ENCODE measurements around the gene CFAP77.
A peak's percentile ranks its signal among the peaks of the same experiment; 100 is the strongest.
"Not testable (repeated sequence)": the region's sequence is repeated elsewhere in the genome, so short reads cannot be mapped to it uniquely, and the experiment has no call there.

The CFAP77 gene

GRCh38 chr9:132547052-132547431 lies 137.0 kb downstream of the CFAP77 start:
- DNase-seq (ENCODE audit: low read depth in 2 of 2): no peak

GRCh38 chr9:132547436-132547835 lies 137.4 kb downstream of the CFAP77 start:
- no peak for DNase-seq (ENCODE audit: low read depth in 2 of 2)

- no peak for DNase-seq (ENCODE audit: low read depth in 2 of 2)
These were observed 138.1 kb downstream of the CFAP77 start for GRCh38 chr9:132547976-132548730.

- no peak for DNase-seq (ENCODE audit: low read depth in 2 of 2)
These were observed 139.0 kb downstream of the CFAP77 start for GRCh38 chr9:132548751-132549640.

- DNase-seq (ENCODE audit: low read depth in 2 of 2): no peak
These were observed 141.5 kb downstream of the CFAP77 start for GRCh38 chr9:132551556-132551955.

GRCh38 chr9:132552041-132552440 lies 142.0 kb downstream of the CFAP77 start:
- no peak for DNase-seq (ENCODE audit: low read depth in 2 of 2)

- no peak for DNase-seq (ENCODE audit: low read depth in 2 of 2)
These were observed 144.7 kb downstream of the CFAP77 start for GRCh38 chr9:132554755-132555154.

GRCh38 chr9:132555528-132555927 lies 145.5 kb downstream of the CFAP77 start:
- no peak for DNase-seq (ENCODE audit: low read depth in 2 of 2)

- DNase-seq (ENCODE audit: low read depth in 2 of 2): no peak
These were observed 146.2 kb downstream of the CFAP77 start for GRCh38 chr9:132556235-132556634.

- DNase-seq (ENCODE audit: low read depth in 2 of 2): no peak
These were observed 146.7 kb downstream of the CFAP77 start for GRCh38 chr9:132556714-132557113.

GRCh38 chr9:132557159-132557558 lies 147.1 kb downstream of the CFAP77 start:
- DNase-seq (ENCODE audit: low read depth in 2 of 2): no peak

- DNase-seq (ENCODE audit: low read depth in 2 of 2): no peak
These were observed 149.7 kb downstream of the CFAP77 start for GRCh38 chr9:132559711-132560110.

- DNase-seq (ENCODE audit: low read depth in 2 of 2): no peak
These were observed 150.7 kb downstream of the CFAP77 start for GRCh38 chr9:132560616-132561202.

GRCh38 chr9:132562306-132562573 lies 152.2 kb downstream of the CFAP77 start:
- DNase-seq (ENCODE audit: low read depth in 2 of 2): no peak

GRCh38 chr9:132564526-132564925 lies 154.5 kb downstream of the CFAP77 start:
- no peak for DNase-seq (ENCODE audit: low read depth in 2 of 2)

GRCh38 chr9:132568787-132569186 lies 158.8 kb downstream of the CFAP77 start:
- not testable (repeated sequence) for DNase-seq (ENCODE audit: low read depth in 2 of 2)

- DNase-seq (ENCODE audit: low read depth in 2 of 2): no peak
These were observed 162.0 kb downstream of the CFAP77 start for GRCh38 chr9:132571806-132572600.

GRCh38 chr9:132572921-132573320 lies 162.9 kb downstream of the CFAP77 start:
- DNase-seq (ENCODE audit: low read depth in 2 of 2): no peak

- DNase-seq (ENCODE audit: low read depth in 2 of 2): peak; percentile 23 to 27
These were observed 165.1 kb downstream of the CFAP77 start for GRCh38 chr9:132575005-132575609.

- no peak for DNase-seq (ENCODE audit: low read depth in 2 of 2)
These were observed 165.8 kb downstream of the CFAP77 start for GRCh38 chr9:132575811-132576210.

GRCh38 chr9:132577119-132577518 lies 167.1 kb downstream of the CFAP77 start:
- DNase-seq (ENCODE audit: low read depth in 2 of 2): no peak
